Gastroesophageal sphincter (tissue), 2 donors: ENCODE measurements around the gene TNN.

Experiments used
- EP300 ChIP-seq: sonication (generic); formaldehyde crosslinking; IDR thresholded peaks from one replicate; pipeline ENCODE4 v1.6.1; 2017; ENCODE audit warnings: antibody characterized with exemption, mild to moderate bottlenecking
- POLR2A ChIP-seq, 2 donors: fragments of 450-650 bp; IDR thresholded peaks; one replicate each; pipeline ENCODE4 v1.6.1; 2017; ENCODE audit warnings: antibody characterized with exemption in 2 of 2, mild to moderate bottlenecking in 2 of 2, moderate library complexity in 1 of 2
- POLR2AphosphoS5 ChIP-seq: sonication (generic); formaldehyde crosslinking; IDR thresholded peaks from one replicate; pipeline ENCODE4 v1.6.1; 2017; ENCODE audit warnings: antibody characterized with exemption

DNA sequence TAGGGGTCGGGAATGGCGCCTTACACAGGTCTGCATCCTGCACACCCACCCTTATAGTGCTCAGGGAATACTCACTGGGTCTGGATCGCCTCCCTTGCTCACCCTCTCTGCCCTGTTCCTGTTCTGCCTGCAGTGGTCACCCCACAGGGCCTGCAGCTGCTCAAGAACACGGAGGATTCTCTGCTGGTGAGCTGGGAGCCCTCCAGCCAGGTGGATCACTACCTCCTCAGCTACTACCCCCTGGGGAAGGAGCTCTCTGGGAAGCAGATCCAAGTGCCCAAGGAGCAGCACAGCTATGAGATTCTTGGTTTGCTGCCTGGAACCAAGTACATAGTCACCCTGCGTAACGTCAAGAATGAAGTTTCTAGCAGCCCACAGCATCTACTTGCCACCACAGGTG, 12.4 kb downstream of the TNN start:
- TF ChIP-seq POLR2A (IDR thresholded peaks at IDR 0.05) = no peak
- no peak for TF ChIP-seq POLR2AphosphoS5
- TF ChIP-seq EP300 = no peak
